Erythroblast (primary cell): ENCODE results near the gene STK4.

Source experiments
- GATA1 ChIP-seq: IDR thresholded peaks from 2 replicates; pipeline ENCODE4 v1.6.1; 2011; ENCODE audit warnings: low read depth, mild to moderate bottlenecking, control low read depth, low read length, moderate library complexity
- POLR2A ChIP-seq: IDR thresholded peaks from 2 replicates; pipeline ENCODE4 v1.6.1; 2011; ENCODE audit warnings: mild to moderate bottlenecking, low read length

DNA sequence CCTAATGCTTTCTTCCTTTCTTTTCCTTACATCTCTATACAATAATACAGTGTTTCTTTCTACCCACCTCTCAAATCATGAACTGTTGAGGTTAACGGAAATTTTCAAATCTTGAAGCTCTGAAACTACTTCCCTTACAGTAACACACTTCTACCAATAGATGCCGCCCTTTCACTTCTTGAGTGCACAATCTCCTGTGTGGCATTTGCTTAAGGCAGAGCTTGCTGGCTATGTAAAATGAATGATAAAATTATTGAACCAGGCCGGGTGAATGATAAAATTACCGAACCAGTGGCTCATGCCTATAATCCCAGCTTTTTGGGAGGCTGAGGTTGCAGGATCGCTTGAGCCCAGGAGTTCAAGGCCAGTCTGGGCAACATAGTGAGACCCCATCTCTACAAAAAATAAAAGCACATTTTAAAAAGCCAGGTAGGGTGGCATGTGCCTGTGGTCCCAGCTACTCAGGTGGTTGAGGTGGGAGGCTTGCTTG lies 77.8 kb downstream of the STK4 start:
- TF ChIP-seq POLR2A (no peak), GATA1 (no peak)
